Glutamatergic neuron (in vitro differentiated cells): Measurements from ENCODE around the gene VEGFA. TPM values are rescaled to one million over a fixed set of nuclear protein-coding genes. Genes with fewer than 3 reads are reported as not detected.

Experiments
- DNase-seq: peaks from one replicate; pipeline ENCODE4 v3.0.0; 2022
- H3K27ac Mint-ChIP-seq: one replicate; pipeline ENCODE4 v1.8.0; 2020; ENCODE audit warnings: mild to moderate bottlenecking, mixed read lengths, inconsistent platforms; ENCODE audit not compliant: unreplicated experiment
- H3K27me3 Mint-ChIP-seq: one replicate; pipeline ENCODE4 v1.8.0; 2020; ENCODE audit warnings: mild to moderate bottlenecking, moderate library complexity, mixed read lengths, inconsistent platforms; ENCODE audit not compliant: unreplicated experiment
- H3K36me3 Mint-ChIP-seq: one replicate; pipeline ENCODE4 v1.8.0; 2020; ENCODE audit warnings: mild to moderate bottlenecking, mixed read lengths, inconsistent platforms; ENCODE audit not compliant: unreplicated experiment
- H3K4me1 Mint-ChIP-seq: one replicate; pipeline ENCODE4 v1.8.0; 2020; ENCODE audit warnings: mild to moderate bottlenecking, low read depth, mixed read lengths, inconsistent platforms; ENCODE audit not compliant: unreplicated experiment
- H3K4me3 Mint-ChIP-seq: one replicate; pipeline ENCODE4 v1.8.0; 2020; ENCODE audit warnings: mild to moderate bottlenecking, mixed read lengths, inconsistent platforms; ENCODE audit not compliant: unreplicated experiment
- H3K9me3 Mint-ChIP-seq: one replicate; pipeline ENCODE4 v1.8.0; 2020; ENCODE audit warnings: mild to moderate bottlenecking, moderate library complexity, mixed read lengths, inconsistent platforms; ENCODE audit not compliant: unreplicated experiment
- total RNA-seq: library from RNA; stranded (reverse); fragmentation: NEBNext Ultra II Directional; extraction: Animal tissue kit (Norgen Biotek cat#: 25700); gene quantifications from one replicate; pipeline ENCODE4 v1.2.1, GENCODE V29; 2021; ENCODE audit not compliant: unreplicated experiment
- TF ChIP-seq, protein P1 (sequence below): fragments of 200-600 bp; sonication (generic); IDR thresholded peaks from one replicate; pipeline ENCODE4 v1.5.0; 2021; ENCODE audit not compliant: partially characterized antibody, unreplicated experiment

Gene VEGFA
- total RNA-seq, 1 donor from 2014 or later: 21.6 TPM

DNA sequence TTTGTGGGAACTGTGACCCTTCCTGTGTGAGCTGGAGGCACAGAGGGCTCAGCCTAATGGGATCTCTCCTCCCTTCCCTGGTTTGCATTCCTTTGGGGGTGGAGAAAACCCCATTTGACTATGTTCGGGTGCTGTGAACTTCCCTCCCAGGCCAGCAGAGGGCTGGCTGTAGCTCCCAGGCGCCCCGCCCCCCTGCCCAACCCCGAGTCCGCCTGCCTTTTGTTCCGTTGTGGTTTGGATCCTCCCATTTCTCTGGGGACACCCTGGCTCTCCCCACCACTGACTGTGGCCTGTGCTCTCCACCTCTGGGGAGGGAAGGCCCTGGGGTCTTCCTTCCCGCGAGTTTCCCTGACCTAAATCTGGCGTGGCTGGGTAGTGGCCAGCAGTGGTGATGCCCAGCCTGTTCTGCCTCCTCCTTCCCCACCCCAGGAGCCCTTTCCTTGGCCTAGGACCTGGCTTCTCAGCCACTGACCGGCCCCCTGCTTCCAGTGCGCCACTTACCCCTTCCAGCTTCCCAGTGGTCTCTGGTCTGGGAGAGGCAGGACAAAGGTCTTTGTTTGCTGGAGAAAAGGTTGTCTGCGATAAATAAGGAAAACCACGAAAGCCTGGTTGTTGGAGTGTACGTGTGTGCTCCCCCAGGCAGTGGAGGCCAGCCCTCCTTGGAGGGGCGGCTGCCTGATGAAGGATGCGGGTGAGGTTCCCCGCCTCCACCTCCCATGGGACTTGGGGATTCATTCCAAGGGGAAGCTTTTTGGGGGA lies 4.9 kb downstream of the VEGFA start:
- Mint-ChIP-seq H3K4me3 (peak overlapping the region; percentile 64), H3K27me3 (peaks cover 17% of the 10 kb centered on the region), H3K27ac (peak overlapping the region; percentile 62), H3K4me1 (peaks cover 6% of the 10 kb centered on the region), H3K36me3 (no peaks in the 10 kb centered on the region), H3K9me3 (peaks cover 6% of the 10 kb centered on the region)
- peak; percentile 77 for DNase-seq
- TF ChIP-seq, protein P1, sequence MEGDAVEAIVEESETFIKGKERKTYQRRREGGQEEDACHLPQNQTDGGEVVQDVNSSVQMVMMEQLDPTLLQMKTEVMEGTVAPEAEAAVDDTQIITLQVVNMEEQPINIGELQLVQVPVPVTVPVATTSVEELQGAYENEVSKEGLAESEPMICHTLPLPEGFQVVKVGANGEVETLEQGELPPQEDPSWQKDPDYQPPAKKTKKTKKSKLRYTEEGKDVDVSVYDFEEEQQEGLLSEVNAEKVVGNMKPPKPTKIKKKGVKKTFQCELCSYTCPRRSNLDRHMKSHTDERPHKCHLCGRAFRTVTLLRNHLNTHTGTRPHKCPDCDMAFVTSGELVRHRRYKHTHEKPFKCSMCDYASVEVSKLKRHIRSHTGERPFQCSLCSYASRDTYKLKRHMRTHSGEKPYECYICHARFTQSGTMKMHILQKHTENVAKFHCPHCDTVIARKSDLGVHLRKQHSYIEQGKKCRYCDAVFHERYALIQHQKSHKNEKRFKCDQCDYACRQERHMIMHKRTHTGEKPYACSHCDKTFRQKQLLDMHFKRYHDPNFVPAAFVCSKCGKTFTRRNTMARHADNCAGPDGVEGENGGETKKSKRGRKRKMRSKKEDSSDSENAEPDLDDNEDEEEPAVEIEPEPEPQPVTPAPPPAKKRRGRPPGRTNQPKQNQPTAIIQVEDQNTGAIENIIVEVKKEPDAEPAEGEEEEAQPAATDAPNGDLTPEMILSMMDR: peak; percentile 91

DNA sequence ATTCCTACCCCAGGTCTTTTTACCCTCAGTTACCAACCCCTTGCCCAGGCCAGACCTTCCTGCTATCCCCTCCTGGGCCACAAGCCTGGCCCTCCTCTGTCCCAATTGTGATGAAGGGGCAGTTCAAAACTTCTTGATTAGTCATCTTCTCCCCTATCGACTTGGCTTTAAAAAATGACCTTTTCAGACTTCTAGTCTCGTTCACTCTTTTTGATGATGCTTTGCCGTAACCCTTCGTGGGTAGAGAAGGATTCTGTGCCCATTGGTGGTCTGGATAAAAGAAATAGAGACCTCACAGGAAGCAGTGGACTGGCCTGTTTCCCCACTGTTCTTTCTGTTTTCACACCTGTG lies 5.5 kb downstream of the VEGFA start:
- Mint-ChIP-seq H3K4me1 (peaks cover 3% of the 10 kb centered on the region), H3K36me3 (no peaks in the 10 kb centered on the region), H3K27me3 (peaks cover 15% of the 10 kb centered on the region), H3K9me3 (peaks cover 4% of the 10 kb centered on the region), H3K4me3 (peak overlapping the region; percentile 42), H3K27ac (no peak overlapping the region)
- no peak for DNase-seq
- TF ChIP-seq, protein P1: no peak

DNA sequence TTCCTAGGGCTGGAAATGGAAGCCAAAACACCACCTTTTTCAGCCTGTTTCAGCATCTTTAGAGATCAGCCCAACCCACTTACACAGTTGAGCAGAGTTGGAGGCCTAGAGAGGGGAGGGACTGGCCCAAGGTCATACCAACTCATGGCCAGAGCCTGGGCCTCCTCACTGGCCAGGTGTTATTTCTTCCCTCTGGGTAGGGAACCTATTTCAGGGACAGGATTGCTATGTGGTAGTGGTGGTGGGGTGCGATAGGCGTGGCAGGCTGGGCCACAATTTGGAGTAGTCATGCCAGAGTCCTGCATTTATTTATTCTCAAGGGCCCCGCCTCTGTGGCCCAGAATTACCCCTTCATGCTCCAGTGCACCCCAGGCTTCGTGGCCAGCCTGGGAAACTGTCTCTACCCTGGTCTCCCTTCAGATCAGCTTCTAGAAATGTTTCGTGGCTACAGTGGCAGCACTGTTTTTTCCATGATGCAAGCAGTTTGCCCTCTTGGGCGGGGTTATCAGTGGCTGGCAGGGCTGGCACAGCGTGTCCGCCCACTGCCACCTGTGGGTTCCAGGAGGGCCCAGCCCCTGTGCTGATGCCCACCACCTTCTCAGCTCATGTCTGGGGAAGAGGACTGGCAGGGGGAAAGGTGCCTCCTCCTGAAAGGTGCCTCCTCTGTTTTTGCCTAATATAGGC lies 6.2 kb downstream of the VEGFA start:
- Mint-ChIP-seq H3K4me1 (peaks cover 3% of the 10 kb centered on the region), H3K36me3 (no peaks in the 10 kb centered on the region), H3K9me3 (peaks cover 4% of the 10 kb centered on the region), H3K27ac (no peak overlapping the region), H3K4me3 (no peak overlapping the region), H3K27me3 (peaks cover 15% of the 10 kb centered on the region)
- no peak for DNase-seq
- TF ChIP-seq, protein P1: no peak

DNA sequence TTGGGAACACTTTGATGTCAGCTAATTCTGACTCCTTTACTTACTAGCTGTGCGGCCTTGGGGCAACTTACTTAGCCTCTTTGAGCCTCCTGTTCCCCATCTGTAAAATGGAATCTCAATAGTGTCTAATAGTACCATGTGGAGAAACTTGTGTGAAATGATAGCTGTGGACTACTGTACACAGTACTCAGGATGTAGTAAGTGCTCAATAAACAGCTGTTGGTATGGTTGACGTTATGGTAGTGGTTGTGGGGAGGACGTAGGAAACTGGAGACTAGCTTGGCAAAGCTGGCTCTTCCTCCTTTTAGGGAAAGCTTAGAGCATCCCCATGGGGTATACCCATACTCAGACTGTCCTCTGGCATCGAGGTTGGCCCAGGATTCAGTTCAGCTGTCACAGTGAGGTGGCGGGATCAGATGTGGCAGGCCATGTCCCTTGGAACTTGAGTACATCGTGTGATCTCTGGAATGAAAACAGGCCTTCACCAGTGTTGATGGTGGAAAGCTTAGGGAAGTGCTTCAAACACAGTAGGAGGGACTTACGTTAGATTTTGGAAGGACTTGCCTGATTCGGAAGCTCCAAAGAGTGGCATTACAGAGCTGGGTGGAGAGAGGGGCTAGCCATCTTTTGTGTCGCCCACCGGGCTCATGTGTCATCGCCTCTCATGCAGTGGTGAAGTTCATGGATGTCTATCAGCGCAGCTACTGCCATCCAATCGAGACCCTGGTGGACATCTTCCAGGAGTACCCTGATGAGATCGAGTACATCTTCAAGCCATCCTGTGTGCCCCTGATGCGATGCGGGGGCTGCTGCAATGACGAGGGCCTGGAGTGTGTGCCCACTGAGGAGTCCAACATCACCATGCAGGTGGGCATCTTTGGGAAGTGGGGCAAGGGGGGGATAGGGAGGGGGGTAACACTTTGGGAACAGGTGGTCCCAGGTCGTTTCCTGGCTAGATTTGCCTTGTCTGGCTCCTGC lies 7.1 kb downstream of the VEGFA start:
- Mint-ChIP-seq H3K9me3 (peaks cover 4% of the 10 kb centered on the region), H3K36me3 (no peaks in the 10 kb centered on the region), H3K27me3 (peaks cover 17% of the 10 kb centered on the region), H3K27ac (no peak overlapping the region), H3K4me3 (no peak overlapping the region), H3K4me1 (peaks cover 8% of the 10 kb centered on the region)
- TF ChIP-seq, protein P1: no peak
- no peak for DNase-seq
